Smooth muscle cell (in vitro differentiated cells): ENCODE data around the gene GADD45G. TPM values are rescaled to one million over a fixed set of nuclear protein-coding genes. Genes with fewer than 3 reads are reported as not detected.

Experiments used
- DNase-seq: peaks from one replicate; lab custom pipeline; 2025; ENCODE audit not compliant: unreplicated experiment; lab: John Stamatoyannopoulos, UW
- H2AFZ ChIP-seq: fragments of 200-600 bp; sonication (generic); 2 replicates; pipeline ENCODE4 v1.6.0; 2016; ENCODE audit warnings: antibody characterized with exemption, low read depth, mild to moderate bottlenecking
- H3F3A ChIP-seq: fragments of 200-600 bp; sonication (generic); 2 replicates; pipeline ENCODE4 v1.6.0; 2017; ENCODE audit warnings: antibody characterized with exemption, low read depth
- H3K27ac ChIP-seq: fragments of 200-600 bp; sonication (generic); 2 replicates; pipeline ENCODE4 v1.5.1; 2016; ENCODE audit warnings: low read depth, mild to moderate bottlenecking
- H3K27me3 ChIP-seq: fragments of 200-600 bp; sonication (generic); 2 replicates; pipeline ENCODE4 v1.6.1; 2016; ENCODE audit warnings: low read depth, mild to moderate bottlenecking
- H3K36me3 ChIP-seq: fragments of 200-600 bp; sonication (generic); 2 replicates; pipeline ENCODE4 v1.5.1; 2016; ENCODE audit warnings: low read depth
- H3K4me1 ChIP-seq: fragments of 200-600 bp; sonication (generic); 2 replicates; pipeline ENCODE4 v1.5.1; 2016; ENCODE audit warnings: low read depth
- H3K4me2 ChIP-seq: fragments of 200-600 bp; sonication (generic); 2 replicates; pipeline ENCODE4 v1.6.0; 2016; ENCODE audit warnings: mild to moderate bottlenecking
- H3K4me3 ChIP-seq: fragments of 200-600 bp; sonication (generic); 2 replicates; pipeline ENCODE4 v1.5.1; 2016; ENCODE audit warnings: mild to moderate bottlenecking
- H3K79me2 ChIP-seq: fragments of 200-600 bp; sonication (generic); 2 replicates; pipeline ENCODE4 v1.6.0; 2016; ENCODE audit warnings: low read depth, mild to moderate bottlenecking
- H3K9ac ChIP-seq: fragments of 200-600 bp; sonication (generic); 2 replicates; pipeline ENCODE4 v1.6.0; 2016; ENCODE audit warnings: low read depth
- H3K9me3 ChIP-seq: fragments of 200-600 bp; sonication (generic); replicated peaks from 2 replicates; pipeline ENCODE4 v1.5.1; 2016; ENCODE audit warnings: low read depth
- H4K20me1 ChIP-seq: fragments of 200-600 bp; sonication (generic); 2 replicates; pipeline ENCODE4 v1.6.0; 2016; ENCODE audit warnings: low read depth
- WGBS: methylation state at CpG from one replicate; pipeline ENCODE4 v1.1.7; 2016; ENCODE audit warnings: low lambda C conversion rate; 5-methylcytosine and 5-hydroxymethylcytosine counted together
- polyA plus RNA-seq: library from polyadenylated mRNA; unstranded; fragments of >200 nt; fragmentation: Nextera tagmentation; extraction: Ambion mirVana; gene quantifications from 2 replicates; pipeline ENCODE4 v1.2.1, GENCODE V29; 2016
- total RNA-seq: library from RNA; depleted of rRNA; stranded (reverse); fragments of >200 nt; gene quantifications from 2 replicates; pipeline ENCODE4 v1.2.3, GENCODE V29; 2014
- TF ChIP-seq, protein P1 (sequence below): fragments of 200-600 bp; sonication (generic); IDR thresholded peaks from 2 replicates; pipeline ENCODE4 v1.5.1; 2017; ENCODE audit warnings: borderline replicate concordance, mild to moderate bottlenecking, antibody characterized with exemption; ENCODE audit not compliant: insufficient read depth, poor library complexity, severe bottlenecking

Gene GADD45G
- total and polyA plus RNA-seq, 2 experiments from 2014 or later, result 6.9 to 10.7 TPM

DNA sequence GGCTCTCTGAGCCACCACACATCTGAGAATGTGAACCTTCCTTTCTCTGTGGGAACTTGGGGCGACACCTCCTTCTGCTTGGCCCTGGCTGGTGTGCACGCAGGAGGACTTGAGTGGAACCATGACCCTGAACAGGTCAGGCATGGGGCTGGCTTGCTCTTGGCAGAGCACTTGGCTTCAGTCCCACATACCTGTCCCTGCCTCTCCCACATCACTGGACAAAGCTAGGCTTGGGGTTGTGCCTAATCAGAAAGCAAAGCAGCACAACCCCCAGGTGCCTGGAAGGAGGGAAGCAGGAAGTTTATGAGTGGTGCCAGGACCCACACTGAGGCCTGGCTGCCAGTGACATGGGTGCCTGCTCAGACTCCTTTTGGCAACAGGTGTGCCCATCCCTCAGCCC is 13.2 kb downstream of the GADD45G start:
- no peaks in the 10 kb centered on the region for H3K79me2 ChIP-seq
- no peaks in the 10 kb centered on the region for H3K27me3 ChIP-seq
- TF ChIP-seq, protein P1, sequence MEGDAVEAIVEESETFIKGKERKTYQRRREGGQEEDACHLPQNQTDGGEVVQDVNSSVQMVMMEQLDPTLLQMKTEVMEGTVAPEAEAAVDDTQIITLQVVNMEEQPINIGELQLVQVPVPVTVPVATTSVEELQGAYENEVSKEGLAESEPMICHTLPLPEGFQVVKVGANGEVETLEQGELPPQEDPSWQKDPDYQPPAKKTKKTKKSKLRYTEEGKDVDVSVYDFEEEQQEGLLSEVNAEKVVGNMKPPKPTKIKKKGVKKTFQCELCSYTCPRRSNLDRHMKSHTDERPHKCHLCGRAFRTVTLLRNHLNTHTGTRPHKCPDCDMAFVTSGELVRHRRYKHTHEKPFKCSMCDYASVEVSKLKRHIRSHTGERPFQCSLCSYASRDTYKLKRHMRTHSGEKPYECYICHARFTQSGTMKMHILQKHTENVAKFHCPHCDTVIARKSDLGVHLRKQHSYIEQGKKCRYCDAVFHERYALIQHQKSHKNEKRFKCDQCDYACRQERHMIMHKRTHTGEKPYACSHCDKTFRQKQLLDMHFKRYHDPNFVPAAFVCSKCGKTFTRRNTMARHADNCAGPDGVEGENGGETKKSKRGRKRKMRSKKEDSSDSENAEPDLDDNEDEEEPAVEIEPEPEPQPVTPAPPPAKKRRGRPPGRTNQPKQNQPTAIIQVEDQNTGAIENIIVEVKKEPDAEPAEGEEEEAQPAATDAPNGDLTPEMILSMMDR, result no peak
- H3K4me2 ChIP-seq, result no peak overlapping the region
- no peak overlapping the region for H3K9ac ChIP-seq
- no peaks in the 10 kb centered on the region for H3F3A ChIP-seq
- no peaks in the 10 kb centered on the region for H4K20me1 ChIP-seq
- no peaks in the 10 kb centered on the region for H3K4me1 ChIP-seq
- H3K36me3 ChIP-seq, result no peaks in the 10 kb centered on the region
- 94% methylated on average over 2 of the region's 2 CpGs for WGBS
- no peak overlapping the region for H2AFZ ChIP-seq
- H3K4me3 ChIP-seq, result no peak overlapping the region
- no peak for DNase-seq
- H3K27ac ChIP-seq, result no peak overlapping the region
- H3K9me3 ChIP-seq, result no peaks in the 10 kb centered on the region

DNA sequence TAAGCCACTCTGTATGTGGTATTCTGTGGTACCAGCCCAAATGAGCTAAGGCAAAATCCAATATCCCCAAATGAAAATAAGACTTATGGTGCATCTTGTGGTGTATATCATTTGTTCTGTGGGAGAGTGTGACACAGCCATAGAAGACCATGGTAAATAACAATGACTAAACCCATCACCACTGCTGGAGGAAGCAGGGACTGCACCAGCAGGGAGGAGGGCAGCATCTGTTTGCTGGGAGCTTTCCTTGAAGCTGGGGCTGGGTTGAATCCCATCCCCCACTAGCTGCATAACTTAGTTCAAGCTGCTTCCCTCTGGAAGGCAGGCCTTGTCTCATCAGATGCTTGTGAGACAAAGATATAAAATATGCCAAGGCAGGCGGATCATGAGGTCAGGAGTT is 14.2 kb downstream of the GADD45G start:
- H4K20me1 ChIP-seq, result no peaks in the 10 kb centered on the region
- no peak overlapping the region for H3K9ac ChIP-seq
- no peaks in the 10 kb centered on the region for H3K4me1 ChIP-seq
- H3K27ac ChIP-seq, result no peak overlapping the region
- TF ChIP-seq, protein P1, result no peak
- no peaks in the 10 kb centered on the region for H3K36me3 ChIP-seq
- no peaks in the 10 kb centered on the region for H3K79me2 ChIP-seq
- H3K9me3 ChIP-seq, result no peaks in the 10 kb centered on the region
- WGBS, result 93% methylated on average over 1 of the region's 1 CpG
- H3K4me2 ChIP-seq, result no peak overlapping the region
- no peak overlapping the region for H2AFZ ChIP-seq
- DNase-seq, result no peak
- no peak overlapping the region for H3K4me3 ChIP-seq
- H3F3A ChIP-seq, result no peaks in the 10 kb centered on the region
- H3K27me3 ChIP-seq, result no peaks in the 10 kb centered on the region

DNA sequence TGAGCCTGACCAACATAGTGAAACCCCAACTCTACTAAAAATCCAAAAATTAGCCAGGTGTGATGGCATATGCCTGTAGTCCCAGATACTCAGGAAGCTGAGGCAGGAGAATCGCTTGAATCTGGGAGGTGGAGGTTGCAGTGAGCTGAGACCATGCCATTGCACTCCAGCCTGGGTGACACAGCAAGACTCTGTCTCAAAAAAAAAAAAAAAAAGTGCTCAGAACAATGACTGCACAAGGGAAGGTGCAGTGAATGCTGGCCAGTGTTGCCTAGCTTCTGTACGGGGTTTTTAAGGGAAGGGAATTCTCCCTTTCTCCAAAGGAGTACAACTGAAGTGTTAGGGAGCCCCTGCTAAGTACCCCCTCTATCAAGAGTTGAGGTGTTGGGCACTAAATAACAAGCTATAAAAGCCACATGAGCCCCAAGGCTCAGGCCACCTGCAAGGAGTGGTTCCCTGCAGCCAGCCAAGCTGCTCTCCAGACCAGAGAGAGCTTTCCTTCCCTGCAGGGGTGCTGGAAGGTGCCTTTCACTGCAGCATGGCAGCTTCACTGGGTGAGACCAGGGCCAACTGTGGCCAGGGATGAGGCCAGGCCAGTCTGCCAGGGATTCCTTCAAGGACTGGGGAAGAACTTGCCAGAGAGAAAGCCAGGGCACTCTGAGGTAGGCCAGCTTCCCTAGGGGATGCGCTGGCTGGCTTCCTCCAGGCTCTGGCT is 14.8 kb downstream of the GADD45G start:
- no peaks in the 10 kb centered on the region for H3K9me3 ChIP-seq
- H3F3A ChIP-seq, result no peaks in the 10 kb centered on the region
- no peak overlapping the region for H3K4me2 ChIP-seq
- no peaks in the 10 kb centered on the region for H3K27me3 ChIP-seq
- 97% methylated on average over 3 of the region's 3 CpGs for WGBS
- no peak overlapping the region for H3K4me3 ChIP-seq
- TF ChIP-seq, protein P1, result no peak
- no peaks in the 10 kb centered on the region for H3K4me1 ChIP-seq
- H3K27ac ChIP-seq, result no peak overlapping the region
- H2AFZ ChIP-seq, result no peak overlapping the region
- no peak overlapping the region for H3K9ac ChIP-seq
- no peak for DNase-seq
- no peaks in the 10 kb centered on the region for H4K20me1 ChIP-seq
- H3K79me2 ChIP-seq, result no peaks in the 10 kb centered on the region
- H3K36me3 ChIP-seq, result no peaks in the 10 kb centered on the region

DNA sequence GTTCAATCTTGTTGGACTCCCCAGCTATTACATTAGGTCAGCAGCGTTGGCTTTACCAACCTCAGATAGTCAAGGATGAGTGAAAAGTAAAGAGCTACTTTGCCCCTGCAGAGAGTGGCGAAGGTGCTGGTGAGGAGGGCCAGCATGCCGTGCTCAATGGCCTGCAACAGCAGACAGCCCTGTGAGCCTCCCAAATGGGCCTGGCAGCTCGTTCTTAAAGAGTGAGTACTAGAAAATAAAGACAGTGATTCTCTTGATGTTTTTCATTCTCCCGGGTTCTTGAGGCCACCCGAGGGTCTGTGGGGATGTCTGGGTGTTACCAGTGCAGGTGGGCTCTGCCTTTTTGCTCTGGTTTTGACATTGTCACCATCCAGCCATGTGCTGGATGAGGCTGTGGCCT is 16.2 kb downstream of the GADD45G start:
- DNase-seq, result no peak
- 89% methylated on average over 6 of the region's 6 CpGs for WGBS
- no peaks in the 10 kb centered on the region for H3K36me3 ChIP-seq
- H3K27ac ChIP-seq, result no peak overlapping the region
- H3K4me2 ChIP-seq, result no peak overlapping the region
- no peak overlapping the region for H2AFZ ChIP-seq
- no peaks in the 10 kb centered on the region for H3F3A ChIP-seq
- no peaks in the 10 kb centered on the region for H3K27me3 ChIP-seq
- H4K20me1 ChIP-seq, result no peaks in the 10 kb centered on the region
- H3K4me1 ChIP-seq, result no peaks in the 10 kb centered on the region
- no peaks in the 10 kb centered on the region for H3K79me2 ChIP-seq
- H3K4me3 ChIP-seq, result no peak overlapping the region
- no peak overlapping the region for H3K9ac ChIP-seq
- TF ChIP-seq, protein P1, result no peak
- no peaks in the 10 kb centered on the region for H3K9me3 ChIP-seq
